T-helper 2 cell treated with Interferon-gamma antibody and Interleukin-4, amounts not matched to agents 100 ng/mL and 5 ng/mL, for 36 hours (primary cell): ENCODE data around the gene KLHL40. TPM values are rescaled to one million over a fixed set of nuclear protein-coding genes. Genes with fewer than 3 reads are reported as not detected.
"Not testable (repeated sequence)": the region's sequence is repeated elsewhere in the genome, so short reads cannot be mapped to it uniquely, and the experiment has no call there.

Experiments
- intact Hi-C: fragments of 100-400 bp; cut with micrococcal nuclease; formaldehyde crosslinking; loops from one replicate; pipeline ENCODE4 v1.15.1; 2023
- total RNA-seq: library from RNA; stranded (reverse); gene quantifications from 2 replicates; pipeline ENCODE4 v1.2.3, GENCODE V29; 2022

KLHL40 gene
- total RNA-seq, 1 donor from 2014 or later, result not detected

DNA sequence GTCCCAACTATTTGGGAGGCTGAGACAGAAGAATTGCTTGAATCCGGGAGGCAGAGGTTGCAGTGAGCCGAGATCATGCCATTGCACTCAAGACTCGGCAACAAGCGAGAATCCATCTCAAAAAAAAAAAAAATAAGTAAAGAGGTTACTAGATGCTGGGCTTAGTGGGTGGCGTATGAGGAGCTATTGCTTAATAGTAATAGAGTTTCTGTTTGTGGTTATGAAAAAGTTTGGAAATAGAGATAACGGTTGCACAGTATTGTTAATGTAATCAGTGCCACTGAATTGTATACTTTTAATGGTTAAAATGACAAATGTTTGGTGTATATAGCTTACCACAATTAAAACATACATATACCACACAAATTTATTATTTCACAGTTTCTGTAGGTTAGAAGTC lies 32.0 kb downstream of the KLHL40 start:
- intact Hi-C loops, result no loop called here

DNA sequence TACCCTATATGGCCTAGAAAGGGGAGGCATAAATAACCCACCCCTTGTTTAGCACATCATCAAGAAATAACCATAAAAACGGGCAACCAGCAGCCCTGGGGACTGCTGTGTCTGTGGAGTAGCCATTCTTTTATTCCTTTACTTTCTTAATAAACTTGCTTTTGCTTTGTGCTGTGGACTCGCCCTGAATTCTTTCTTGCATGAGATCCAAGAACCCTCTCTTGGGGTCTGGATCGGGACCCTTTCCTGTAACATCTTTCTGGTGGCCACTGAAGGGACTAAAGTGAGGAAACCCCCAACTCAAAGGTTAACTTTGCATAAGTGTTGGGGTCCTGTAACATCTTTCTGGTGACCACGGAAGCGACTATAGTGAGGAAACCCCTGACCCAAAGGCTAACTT lies 33.0 kb downstream of the KLHL40 start:
- intact Hi-C loops, result no loop called here

- intact Hi-C loops, result no loop called here
Observed at GRCh38 chr3:42719002-42719401, 33.7 kb downstream of the KLHL40 start.

- intact Hi-C loops, result no loop called here
Observed at GRCh38 chr3:42720126-42720525, 34.8 kb downstream of the KLHL40 start.

DNA sequence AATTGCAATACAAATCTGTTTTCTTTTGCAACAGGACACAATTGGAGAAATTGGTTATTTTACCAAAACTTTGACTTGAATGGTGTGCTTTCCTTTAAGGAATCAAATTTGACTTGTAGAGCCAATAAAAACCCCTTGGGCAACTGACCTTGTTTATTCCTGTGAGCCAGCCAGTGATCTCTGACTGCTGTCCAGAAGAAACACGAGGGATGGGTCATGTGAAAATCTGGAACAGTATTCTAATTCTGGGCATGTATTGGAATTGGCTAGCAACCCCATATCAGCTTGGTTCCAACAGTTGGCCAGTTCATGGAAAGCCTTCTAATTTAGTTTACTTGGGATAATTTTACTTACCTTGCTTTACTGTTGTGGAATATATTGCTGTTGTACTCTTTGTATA lies 36.4 kb downstream of the KLHL40 start:
- intact Hi-C loops, result no loop called here

DNA sequence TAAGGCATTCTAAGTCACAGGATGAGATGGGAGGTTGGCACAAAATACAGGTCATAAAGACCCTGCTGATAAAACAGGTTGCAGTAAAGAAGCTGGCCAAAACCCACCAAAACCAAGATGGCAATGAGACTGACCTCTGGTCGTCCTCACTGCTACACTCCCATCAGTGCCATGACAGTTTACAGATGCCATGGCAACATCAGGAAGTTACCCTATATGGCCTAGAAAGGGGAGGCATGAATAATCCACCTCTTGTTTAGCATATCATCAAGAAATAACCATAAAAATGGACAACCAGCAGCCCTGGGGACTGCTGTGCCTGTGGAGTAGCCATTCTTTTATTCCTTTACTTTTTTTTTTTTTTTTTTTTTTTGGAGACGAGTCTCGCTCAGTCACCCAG lies 37.1 kb downstream of the KLHL40 start:
- intact Hi-C loops, result not testable (repeated sequence)

DNA sequence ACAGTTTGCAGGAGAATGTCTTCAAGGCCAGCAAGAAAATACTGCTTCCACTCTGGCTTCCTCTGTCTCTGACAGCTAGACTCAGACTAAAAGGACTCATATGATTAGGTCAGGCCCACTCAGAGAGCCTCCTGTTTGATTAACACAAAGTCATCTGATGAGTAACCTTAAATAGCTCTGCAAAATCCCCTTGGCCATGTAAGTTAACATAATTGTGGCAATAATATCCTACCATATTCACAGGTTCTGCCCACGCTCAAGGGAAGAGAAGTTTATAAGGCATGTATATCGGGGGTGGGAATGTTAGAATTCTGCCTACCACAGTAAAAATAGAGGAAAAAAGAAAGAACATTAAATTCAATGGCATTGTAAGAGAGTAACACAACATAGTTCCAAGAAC lies 37.9 kb downstream of the KLHL40 start:
- intact Hi-C loops, result no loop called here

- intact Hi-C loops, result no loop called here
Observed at GRCh38 chr3:42725454-42725853, 40.1 kb downstream of the KLHL40 start.

DNA sequence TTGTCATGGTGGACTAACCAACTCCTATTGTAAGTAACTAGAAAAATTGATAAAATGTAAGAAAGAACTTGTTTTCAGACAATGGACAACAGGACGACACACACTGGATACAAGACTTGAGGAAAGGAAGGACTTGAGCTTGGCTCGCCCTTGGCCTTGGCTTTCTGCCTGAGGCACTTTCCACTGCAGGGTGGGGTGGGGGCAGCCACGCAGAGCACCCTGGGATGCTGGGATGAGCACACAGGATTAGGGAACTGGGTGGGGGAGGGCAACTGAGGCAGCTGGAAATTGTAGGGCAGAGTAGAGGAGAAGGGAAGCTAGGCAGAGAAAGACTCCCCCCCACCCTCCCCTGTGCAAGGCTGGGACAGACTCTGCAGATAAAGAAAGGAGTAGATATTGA lies 42.7 kb downstream of the KLHL40 start:
- intact Hi-C loops, result no loop called here

GRCh38 chr3:42728668-42729364 lies 43.5 kb downstream of the KLHL40 start:
- intact Hi-C loops, result no loop called here

DNA sequence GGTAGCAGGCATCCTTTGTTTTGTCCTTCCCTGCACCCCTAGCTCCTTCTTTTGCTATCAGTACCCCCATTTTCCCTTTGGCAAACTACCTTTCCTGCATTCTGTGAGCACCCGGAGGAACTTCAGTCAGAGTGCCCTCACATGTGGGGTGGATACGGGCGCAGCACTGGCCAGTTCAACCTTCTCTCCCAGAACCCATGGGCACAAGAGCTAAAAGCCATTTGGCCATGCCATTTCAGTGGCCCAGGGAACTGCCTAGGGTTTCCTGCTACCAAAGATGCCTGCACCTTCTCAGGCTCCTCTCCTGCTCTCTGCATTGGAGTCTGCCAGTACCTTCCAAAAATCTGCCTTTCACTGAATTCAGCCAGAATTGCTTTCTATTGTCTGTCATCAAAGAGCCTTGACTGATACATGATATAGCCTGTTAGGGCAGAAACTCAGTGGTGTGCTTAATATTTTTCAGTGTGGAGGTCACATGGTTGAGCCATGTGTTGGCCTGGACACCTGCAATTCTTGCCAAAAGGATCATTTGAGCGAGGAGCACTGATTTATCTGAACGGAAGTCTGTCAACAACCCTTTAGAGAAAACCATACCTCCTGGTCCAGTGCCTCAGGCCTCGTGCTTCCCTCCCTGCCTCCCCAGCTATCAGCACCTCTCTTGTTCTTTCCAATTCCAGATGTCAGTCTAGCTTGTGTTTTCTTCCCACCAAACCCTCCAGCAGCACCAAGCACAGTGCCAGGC lies 44.2 kb downstream of the KLHL40 start:
- intact Hi-C loops, result no loop called here

GRCh38 chr3:42730294-42730693 lies 45.0 kb downstream of the KLHL40 start:
- intact Hi-C loops, result no loop called here

GRCh38 chr3:42730706-42731420 lies 45.5 kb downstream of the KLHL40 start:
- intact Hi-C loops, result no loop called here

DNA sequence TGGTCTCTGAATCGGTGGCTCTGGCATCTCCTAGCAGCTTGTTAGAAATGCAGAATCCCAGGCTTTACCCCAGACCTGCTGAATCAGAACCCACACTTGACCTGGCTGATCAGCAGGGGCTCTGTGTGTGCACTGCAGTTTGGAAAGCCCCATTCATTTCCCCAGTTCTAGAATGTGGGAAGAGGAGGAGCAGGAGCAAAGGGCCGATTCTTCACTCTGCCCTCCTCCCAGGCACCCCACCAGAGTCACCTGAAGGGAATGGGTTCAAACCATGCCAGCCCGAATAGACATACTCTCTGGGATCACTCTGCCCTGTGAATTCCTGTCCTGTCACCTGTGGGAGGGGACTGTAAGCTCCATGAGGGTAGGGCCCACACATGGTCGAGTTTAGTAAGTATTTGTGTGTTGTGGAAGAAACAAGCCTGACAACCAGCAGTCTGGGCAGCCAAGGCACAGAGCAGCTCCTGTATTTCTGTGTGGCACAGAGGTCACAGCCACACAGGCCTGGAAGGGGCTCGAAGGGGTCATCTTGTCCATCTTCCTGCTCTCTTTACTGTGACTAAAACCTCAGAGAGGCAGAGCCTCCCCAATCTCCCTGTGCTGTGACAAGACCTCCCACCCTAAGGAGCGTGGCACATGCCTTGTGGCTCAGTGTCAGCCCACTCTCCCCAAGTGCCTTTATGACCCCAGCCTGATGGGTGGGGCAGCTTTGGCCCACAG lies 46.3 kb downstream of the KLHL40 start:
- intact Hi-C loops, result no loop called here

DNA sequence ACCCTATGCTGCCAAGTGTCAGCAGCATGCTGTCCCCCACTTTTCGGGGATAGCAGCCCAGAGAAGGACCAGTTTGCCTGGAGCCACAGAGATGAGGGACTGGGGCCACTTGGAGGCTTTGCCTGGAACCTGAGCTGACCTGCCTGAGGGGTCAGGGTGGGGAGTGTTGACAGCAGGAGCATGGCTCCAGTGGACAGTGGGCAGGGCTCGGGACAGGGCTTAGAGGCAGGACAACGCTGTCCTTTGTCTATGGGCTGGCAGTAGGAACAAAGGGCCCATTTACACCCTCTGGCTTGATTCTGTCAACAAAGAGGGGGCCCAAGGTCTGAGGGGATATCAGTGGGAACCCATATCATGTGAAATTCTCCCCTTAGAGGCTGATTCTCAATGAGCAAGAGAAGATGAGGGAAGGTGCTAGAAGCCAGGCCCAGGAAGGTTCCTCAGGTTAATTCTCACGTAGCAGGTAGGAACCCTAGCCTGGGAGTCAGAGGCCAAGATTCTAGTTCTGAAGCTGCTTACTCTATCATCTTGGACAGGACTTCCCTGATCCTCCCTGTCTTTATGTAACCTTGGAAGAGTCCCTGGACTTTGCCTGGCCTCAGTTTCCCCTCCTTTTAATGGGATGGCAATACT lies 47.0 kb downstream of the KLHL40 start:
- intact Hi-C loops, result no loop called here

DNA sequence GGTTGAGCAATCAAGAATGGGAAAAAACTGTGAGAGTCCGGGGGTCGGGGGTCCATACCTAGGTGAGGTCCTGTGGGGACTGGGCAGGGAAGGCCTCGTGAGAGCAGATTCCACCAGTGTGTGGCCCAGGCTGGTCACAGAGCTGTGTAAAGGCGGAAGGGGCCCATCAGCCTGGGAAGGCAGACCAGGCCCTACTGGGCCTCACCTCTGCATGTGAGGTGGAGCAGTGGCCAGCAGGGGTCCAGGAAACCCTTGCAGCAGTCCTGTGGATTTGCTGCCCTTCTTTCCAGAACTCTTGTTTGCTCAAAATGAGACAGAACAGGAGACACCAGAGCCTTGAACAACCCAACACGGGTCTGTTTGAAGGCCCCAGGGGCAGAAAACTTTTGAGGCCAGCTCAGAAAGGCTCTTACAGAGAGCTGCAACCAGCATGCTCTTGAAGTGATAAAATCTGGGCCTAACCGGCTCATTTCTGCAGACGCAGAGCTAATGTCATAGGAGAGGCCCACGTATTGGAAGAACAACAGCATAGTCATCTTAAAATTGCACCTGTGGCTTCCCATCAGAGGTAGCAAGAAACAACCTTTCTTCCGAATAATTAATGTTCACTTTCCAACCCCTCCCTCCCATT lies 47.6 kb downstream of the KLHL40 start:
- intact Hi-C loops, result no loop called here

GRCh38 chr3:42733501-42734262 lies 48.3 kb downstream of the KLHL40 start:
- intact Hi-C loops, result no loop called here

- intact Hi-C loops, result no loop called here
Observed at GRCh38 chr3:42734263-42734860, 49.0 kb downstream of the KLHL40 start.

DNA sequence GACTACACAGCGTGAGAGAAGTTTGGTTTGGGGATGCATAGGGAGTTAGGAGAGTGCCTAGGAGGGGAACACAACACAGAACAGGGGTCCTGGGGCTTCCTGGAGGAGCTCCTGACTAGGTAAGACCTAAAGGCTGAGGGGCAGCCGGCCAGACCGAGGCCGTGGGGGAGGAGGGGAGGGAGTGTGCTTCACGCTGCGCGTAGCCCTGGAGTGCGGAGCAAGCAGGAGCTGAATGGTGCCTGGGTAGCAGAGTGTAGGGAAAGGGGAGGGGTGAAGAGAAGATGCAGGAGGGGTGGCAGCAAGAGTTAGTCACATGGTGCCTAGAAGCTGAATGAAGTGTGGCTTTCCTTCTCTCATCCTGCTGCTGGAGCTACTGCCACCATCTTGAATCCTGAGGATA lies 49.7 kb downstream of the KLHL40 start:
- intact Hi-C loops, result no loop called here

DNA sequence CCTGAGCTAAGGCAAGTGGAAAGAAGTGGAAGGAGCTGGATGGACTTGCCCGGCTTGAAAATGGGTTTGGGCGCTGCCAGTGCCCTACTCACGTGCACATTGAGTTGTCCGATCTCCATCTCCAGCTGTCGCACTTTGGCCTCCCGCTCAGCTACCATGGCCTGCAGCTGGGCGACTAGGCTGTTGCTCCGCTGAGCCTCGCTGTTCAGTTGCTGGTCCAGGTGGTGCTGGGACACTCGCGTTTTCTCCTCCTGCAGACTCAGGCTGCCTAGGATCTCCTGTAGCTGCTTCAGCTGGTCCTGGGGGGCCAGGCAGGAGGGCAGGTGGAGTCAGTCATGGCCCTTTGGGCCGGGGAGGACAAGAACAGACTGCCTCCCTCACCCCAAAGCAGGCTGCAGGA lies 50.3 kb downstream of the KLHL40 start:
- intact Hi-C loops, result no loop called here
